Ishikawa (cell line): ENCODE results near the gene USP37.

Experiments
- CEBPB ChIP-seq: IDR thresholded peaks from 2 replicates; pipeline ENCODE4 v1.6.1; 2012
- CREB1 ChIP-seq: IDR thresholded peaks from 2 replicates; pipeline ENCODE4 v1.6.1; 2012; ENCODE audit warnings: low read depth
- EGR1 ChIP-seq: IDR thresholded peaks from 2 replicates; pipeline ENCODE4 v1.6.1; 2012
- EP300 ChIP-seq: IDR thresholded peaks from 2 replicates; pipeline ENCODE4 v1.6.1; 2012; ENCODE audit warnings: borderline replicate concordance
- FOXM1 ChIP-seq: IDR thresholded peaks from 2 replicates; pipeline ENCODE4 v1.6.1; 2012; ENCODE audit warnings: low read depth, borderline replicate concordance
- NFIC ChIP-seq: IDR thresholded peaks from 2 replicates; pipeline ENCODE4 v1.6.1; 2012
- RAD21 ChIP-seq: IDR thresholded peaks from 2 replicates; pipeline ENCODE4 v1.6.1; 2012; ENCODE audit warnings: low read depth
- TAF1 ChIP-seq: IDR thresholded peaks from 2 replicates; pipeline ENCODE4 v1.6.1; 2012; ENCODE audit warnings: low read depth, mild to moderate bottlenecking
- TCF12 ChIP-seq: IDR thresholded peaks from 2 replicates; pipeline ENCODE4 v1.6.1; 2012; ENCODE audit warnings: low read depth
- TEAD4 ChIP-seq: IDR thresholded peaks from 2 replicates; pipeline ENCODE4 v1.6.1; 2012
- YY1 ChIP-seq: IDR thresholded peaks from 2 replicates; pipeline ENCODE4 v1.6.1; 2012; ENCODE audit warnings: low read depth
- ZBTB7A ChIP-seq: IDR thresholded peaks from 2 replicates; pipeline ENCODE4 v1.6.1; 2012; ENCODE audit warnings: low read depth
- TF ChIP-seq, protein P1 (sequence below): IDR thresholded peaks from 2 replicates; pipeline ENCODE4 v1.6.1; 2012
- TF ChIP-seq, protein P2 (sequence below): IDR thresholded peaks from 2 replicates; pipeline ENCODE4 v1.6.1; 2012
- TF ChIP-seq, protein P3 (sequence below): IDR thresholded peaks from 2 replicates; pipeline ENCODE4 v1.6.1; 2012; ENCODE audit warnings: low read depth, mild to moderate bottlenecking

USP37 gene

DNA sequence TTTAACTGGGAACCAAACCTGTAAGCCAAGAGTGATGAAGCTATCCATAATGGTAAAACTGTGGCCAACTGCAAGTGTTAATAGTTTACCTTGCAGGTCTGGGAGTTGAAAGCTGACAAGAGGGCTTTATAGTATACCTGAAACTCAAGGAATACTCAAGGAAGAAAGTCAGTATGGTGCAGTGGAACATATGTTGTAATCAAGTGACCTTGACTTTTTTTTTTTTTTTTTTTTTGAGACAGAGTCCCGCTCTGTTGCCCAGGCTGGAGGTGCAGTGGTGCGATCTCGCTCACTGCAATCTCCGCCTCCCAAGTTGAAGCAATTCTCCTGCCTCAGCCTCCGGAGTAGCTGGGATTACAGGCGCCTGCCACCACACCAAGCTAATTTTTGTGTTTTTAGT is 121.6 kb downstream of the USP37 start:
- TF ChIP-seq RAD21 (no peak), TEAD4 (no peak), FOXM1 (no peak), CEBPB (no peak), EGR1 (no peak), CREB1 (no peak), TAF1 (no peak), ZBTB7A (no peak)
- TF ChIP-seq, protein P1, sequence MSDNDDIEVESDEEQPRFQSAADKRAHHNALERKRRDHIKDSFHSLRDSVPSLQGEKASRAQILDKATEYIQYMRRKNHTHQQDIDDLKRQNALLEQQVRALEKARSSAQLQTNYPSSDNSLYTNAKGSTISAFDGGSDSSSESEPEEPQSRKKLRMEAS = no peak

DNA sequence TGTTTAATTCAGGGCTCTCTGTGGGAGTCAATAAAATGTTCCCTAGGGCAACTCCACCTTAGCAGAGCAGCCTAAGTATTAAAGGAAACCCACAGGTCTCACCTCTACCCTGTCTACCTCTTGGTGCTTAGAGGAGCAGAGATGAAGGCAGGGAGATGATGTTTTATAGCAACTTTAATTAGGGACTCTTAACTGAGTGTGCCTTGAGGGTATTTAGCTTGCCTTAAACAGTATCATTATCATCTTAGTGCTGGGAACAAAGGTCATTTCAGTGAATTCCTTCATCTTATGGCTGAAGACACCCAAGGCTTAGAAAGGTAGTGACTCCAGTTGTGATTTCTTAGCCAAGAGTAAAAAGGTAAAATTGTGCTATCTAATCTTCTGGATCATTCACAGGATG is 122.5 kb downstream of the USP37 start:
- TF ChIP-seq, protein P2, sequence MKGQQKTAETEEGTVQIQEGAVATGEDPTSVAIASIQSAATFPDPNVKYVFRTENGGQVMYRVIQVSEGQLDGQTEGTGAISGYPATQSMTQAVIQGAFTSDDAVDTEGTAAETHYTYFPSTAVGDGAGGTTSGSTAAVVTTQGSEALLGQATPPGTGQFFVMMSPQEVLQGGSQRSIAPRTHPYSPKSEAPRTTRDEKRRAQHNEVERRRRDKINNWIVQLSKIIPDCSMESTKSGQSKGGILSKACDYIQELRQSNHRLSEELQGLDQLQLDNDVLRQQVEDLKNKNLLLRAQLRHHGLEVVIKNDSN = no peak
- TF ChIP-seq RAD21 (no peak), NFIC (no peak), EGR1 (no peak), TEAD4 (no peak), FOXM1 (no peak), TAF1 (no peak), CEBPB (no peak)
- TF ChIP-seq, protein P1 = no peak

DNA sequence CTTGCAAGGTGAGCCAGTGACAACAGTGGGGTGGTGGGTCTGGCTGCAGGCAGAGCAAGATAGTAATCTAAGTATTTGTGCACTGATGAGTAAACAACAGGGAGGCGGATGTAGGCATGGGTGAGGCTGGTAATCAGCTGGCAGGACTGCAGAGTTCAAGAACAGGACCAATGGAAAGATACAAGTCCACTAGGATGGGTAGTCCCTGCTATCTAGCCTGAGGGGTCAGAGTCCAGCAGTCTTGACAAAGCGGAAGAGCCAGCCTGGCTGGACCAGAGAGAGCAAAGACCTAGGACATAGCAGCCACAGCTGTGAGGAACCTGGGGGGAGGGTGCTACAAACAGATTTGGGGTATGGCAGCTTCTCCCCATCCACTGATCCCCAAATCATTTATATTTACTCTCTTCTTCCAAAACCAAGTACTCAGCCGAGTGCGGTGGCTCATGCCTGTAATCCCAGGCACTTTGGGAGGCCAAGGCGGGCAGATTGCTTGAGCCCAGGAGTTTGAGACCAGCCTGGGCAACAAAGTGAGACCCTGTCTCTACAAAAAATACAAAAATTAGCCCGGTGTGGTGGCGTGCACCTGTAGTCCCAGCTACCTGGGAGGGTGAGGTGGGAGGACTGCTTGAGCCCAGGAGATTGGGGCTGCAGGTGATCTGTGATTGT is 123.3 kb downstream of the USP37 start:
- TF ChIP-seq YY1 (no peak), CREB1 (no peak), RAD21 (no peak), TEAD4 (no peak)
- TF ChIP-seq, protein P1 = no peak

DNA sequence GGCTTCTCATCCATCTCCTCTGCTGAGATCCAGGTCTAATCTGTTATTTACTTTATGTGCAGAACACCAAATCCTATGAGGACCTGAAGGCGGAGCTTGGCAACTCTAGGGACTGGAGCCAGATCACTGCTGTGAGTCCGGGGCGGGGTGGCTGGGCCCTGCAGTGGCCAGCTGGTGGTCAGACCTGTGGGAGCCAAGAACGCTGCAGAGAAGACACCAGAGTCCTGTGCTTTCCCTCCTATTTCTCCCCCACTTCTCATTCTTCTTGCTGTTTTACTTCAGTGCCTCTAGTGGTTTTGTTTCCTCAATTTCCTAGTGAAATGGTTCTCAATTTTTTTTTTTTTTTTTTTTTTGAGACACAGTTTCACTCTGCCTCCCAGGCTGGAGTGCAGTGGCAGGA is 129.6 kb downstream of the USP37 start:
- TF ChIP-seq, protein P3, sequence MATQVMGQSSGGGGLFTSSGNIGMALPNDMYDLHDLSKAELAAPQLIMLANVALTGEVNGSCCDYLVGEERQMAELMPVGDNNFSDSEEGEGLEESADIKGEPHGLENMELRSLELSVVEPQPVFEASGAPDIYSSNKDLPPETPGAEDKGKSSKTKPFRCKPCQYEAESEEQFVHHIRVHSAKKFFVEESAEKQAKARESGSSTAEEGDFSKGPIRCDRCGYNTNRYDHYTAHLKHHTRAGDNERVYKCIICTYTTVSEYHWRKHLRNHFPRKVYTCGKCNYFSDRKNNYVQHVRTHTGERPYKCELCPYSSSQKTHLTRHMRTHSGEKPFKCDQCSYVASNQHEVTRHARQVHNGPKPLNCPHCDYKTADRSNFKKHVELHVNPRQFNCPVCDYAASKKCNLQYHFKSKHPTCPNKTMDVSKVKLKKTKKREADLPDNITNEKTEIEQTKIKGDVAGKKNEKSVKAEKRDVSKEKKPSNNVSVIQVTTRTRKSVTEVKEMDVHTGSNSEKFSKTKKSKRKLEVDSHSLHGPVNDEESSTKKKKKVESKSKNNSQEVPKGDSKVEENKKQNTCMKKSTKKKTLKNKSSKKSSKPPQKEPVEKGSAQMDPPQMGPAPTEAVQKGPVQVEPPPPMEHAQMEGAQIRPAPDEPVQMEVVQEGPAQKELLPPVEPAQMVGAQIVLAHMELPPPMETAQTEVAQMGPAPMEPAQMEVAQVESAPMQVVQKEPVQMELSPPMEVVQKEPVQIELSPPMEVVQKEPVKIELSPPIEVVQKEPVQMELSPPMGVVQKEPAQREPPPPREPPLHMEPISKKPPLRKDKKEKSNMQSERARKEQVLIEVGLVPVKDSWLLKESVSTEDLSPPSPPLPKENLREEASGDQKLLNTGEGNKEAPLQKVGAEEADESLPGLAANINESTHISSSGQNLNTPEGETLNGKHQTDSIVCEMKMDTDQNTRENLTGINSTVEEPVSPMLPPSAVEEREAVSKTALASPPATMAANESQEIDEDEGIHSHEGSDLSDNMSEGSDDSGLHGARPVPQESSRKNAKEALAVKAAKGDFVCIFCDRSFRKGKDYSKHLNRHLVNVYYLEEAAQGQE = no peak
- TF ChIP-seq YY1 (no peak), TEAD4 (no peak), NFIC (0 out of 2 replicates have a peak, but pooled peaks have one; percentile 31), EGR1 (no peak)

DNA sequence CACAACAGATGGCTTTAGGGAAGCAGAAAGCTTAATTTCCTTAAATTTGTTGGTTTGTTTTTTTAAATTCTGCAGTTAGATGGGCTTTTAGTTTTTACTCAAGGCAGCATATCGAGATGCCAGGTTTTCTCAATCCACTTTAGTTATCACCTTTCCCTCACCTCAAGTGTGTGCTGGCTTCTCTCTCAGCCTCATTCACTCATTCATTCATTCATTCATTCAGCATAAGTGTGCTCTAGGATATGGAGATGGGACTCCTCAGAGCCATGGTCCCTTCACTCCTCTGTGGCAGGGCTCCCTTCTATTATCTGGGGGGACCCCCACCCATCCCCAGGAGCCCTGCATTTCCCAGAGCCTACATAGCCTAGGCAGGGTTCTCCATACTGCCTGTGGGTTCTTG is 130.2 kb downstream of the USP37 start:
- no peak for TF ChIP-seq YY1
- TF ChIP-seq RAD21 = no peak
- TF ChIP-seq ZBTB7A = no peak
- TF ChIP-seq TAF1 = no peak
- TF ChIP-seq TEAD4 = no peak
- no peak for TF ChIP-seq FOXM1
- no peak for TF ChIP-seq TCF12
- no peak for TF ChIP-seq NFIC
- TF ChIP-seq, protein P3 = no peak
- no peak for TF ChIP-seq EGR1
- TF ChIP-seq, protein P2 = no peak
- no peak for TF ChIP-seq CEBPB
- TF ChIP-seq EP300 = no peak
- TF ChIP-seq, protein P1 = no peak
- TF ChIP-seq CREB1 = no peak

DNA sequence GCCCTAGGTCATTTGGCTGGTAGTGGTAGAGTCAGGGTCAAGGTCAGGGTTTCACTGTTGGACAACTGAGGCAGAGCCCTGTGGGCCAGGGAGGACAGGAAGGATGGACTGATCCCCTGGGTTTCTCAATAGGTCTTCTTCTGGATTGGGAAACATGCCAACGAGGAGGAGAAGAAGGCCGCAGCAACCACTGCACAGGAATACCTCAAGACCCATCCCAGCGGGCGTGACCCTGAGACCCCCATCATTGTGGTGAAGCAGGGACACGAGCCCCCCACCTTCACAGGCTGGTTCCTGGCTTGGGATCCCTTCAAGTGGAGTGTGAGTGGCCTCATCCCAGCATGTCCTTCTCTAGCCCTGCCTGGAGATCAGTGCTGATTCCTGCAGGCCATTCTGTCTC is 131.2 kb downstream of the USP37 start:
- no peak for TF ChIP-seq NFIC
- no peak for TF ChIP-seq FOXM1
- no peak for TF ChIP-seq TAF1
- no peak for TF ChIP-seq EP300
- TF ChIP-seq, protein P1 = no peak
- no peak for TF ChIP-seq EGR1
- no peak for TF ChIP-seq YY1
- TF ChIP-seq, protein P3 = no peak
- TF ChIP-seq TEAD4 = no peak
- no peak for TF ChIP-seq TCF12
- TF ChIP-seq CEBPB = no peak
- no peak for TF ChIP-seq RAD21
- TF ChIP-seq, protein P2 = no peak
- no peak for TF ChIP-seq CREB1
- TF ChIP-seq ZBTB7A = no peak
